ENCODE measurements around the gene PF4V1. TPM values are rescaled to one million over a fixed set of nuclear protein-coding genes. Genes with fewer than 3 reads are reported as not detected.

The PF4V1 gene
- total and polyA plus RNA-seq, 9 of the 15 experiments (the other 6 are each of a cell fraction or from before 2014, with no cell fraction given), result not detected

GRCh38 chr4:73839071-73839470 is 14.0 kb upstream of the PF4V1 start (continued):
- TF ChIP-seq DLX4 (CRISPR knock-in tag; IDR thresholded peaks at IDR 0.05) (no peak), RCOR1 (IDR thresholded peaks at IDR 0.05; ENCODE audit: borderline replicate concordance in 1 of 2, low read depth in 2 of 2, low read length in 2 of 2) (no peak), FOXP1 (CRISPR knock-in tag; IDR thresholded peaks at IDR 0.05) (no peak)

GRCh38 chr4:73839715-73840114 is 13.4 kb upstream of the PF4V1 start:
- no peaks in the 10 kb centered on the region for H3K79me2 ChIP-seq (ENCODE audit: control insufficient read depth, insufficient read depth, low read length)
- no peaks in the 10 kb centered on the region for H3K27me3 ChIP-seq (ENCODE audit: control insufficient read depth in 2 of 2, insufficient read depth in 2 of 2, low read length in 2 of 2)
- CTCF ChIA-PET (ENCODE audit: low intra/inter-chr PET ratio), result no interaction called here
- no peak overlapping the region for H3K9ac ChIP-seq (ENCODE audit: insufficient read depth in 1 of 2, low read depth in 2 of 2, low read length in 2 of 2)
- TF ChIP-seq DLX4 (CRISPR knock-in tag; IDR thresholded peaks at IDR 0.05), result no peak
- no peak for TF ChIP-seq PHF21A (IDR thresholded peaks at IDR 0.05; ENCODE audit: borderline replicate concordance, low read depth)
- no peak for TF ChIP-seq ZNF561 (CRISPR knock-in tag; conservative IDR thresholded peaks at IDR 0.05)
- TF ChIP-seq POU5F1 (IDR thresholded peaks at IDR 0.05; ENCODE audit: borderline replicate concordance, low read depth, low read length, partially characterized antibody), result no peak
- no peak for TF ChIP-seq NR2F6 (CRISPR knock-in tag; IDR thresholded peaks at IDR 0.05)
- TF ChIP-seq SAP30 (IDR thresholded peaks at IDR 0.05; ENCODE audit: borderline replicate concordance, insufficient read depth, low read depth, low read length, poor library complexity, severe bottlenecking), result no peak
- no peak for TF ChIP-seq SRSF1 (IDR thresholded peaks at IDR 0.05; ENCODE audit: low read depth, low read length)
- no peak for TF ChIP-seq KDM4B (IDR thresholded peaks at IDR 0.05; ENCODE audit: borderline replicate concordance in 2 of 2, low read depth in 1 of 2)
- no peak for TF ChIP-seq ZNF23 (CRISPR knock-in tag; IDR thresholded peaks at IDR 0.05)
- no peak for TF ChIP-seq ZFP1 (CRISPR knock-in tag; IDR thresholded peaks at IDR 0.05)
- no peak for TF ChIP-seq SAFB (IDR thresholded peaks at IDR 0.05; ENCODE audit: borderline replicate concordance, low read depth, low read length)
- no peak for TF ChIP-seq ETV5 (CRISPR knock-in tag; IDR thresholded peaks at IDR 0.05; ENCODE audit: low read depth)
- POLR2A ChIA-PET, result no interaction called here
- in situ Hi-C loops (cut with MboI), result no loop called here
- H2AFZ ChIP-seq (ENCODE audit: low read depth, low read length), result no peak overlapping the region
- H3K4me2 ChIP-seq (ENCODE audit: insufficient read depth, low read length), result no peak overlapping the region
- H3K36me3 ChIP-seq (ENCODE audit: control insufficient read depth, insufficient read depth, low read length), result no peaks in the 10 kb centered on the region
- H3K9me1 ChIP-seq (ENCODE audit: control insufficient read depth, insufficient read depth, low read length), result no peaks in the 10 kb centered on the region
- no TSS peak for BruUV-seq (replicated peaks)
- ATAC-seq, result no peak
- no peak overlapping the region for H3K4me3 ChIP-seq
- DNase-seq (ENCODE audit: extremely low read depth in 1 of 4, low spot score in 3 of 4), result no peak
- no peak overlapping the region for H3K27ac ChIP-seq (ENCODE audit: extremely low read depth, low read depth, low read length)
- peaks cover 0 to 2% of the 10 kb centered on the region in 2 experiments; a peak in 2 of 5 replicates for H3K4me1 ChIP-seq (replicated peaks in 1 of 2; ENCODE audit: control insufficient read depth in 2 of 2, insufficient read depth in 2 of 2, low read length in 2 of 2)
- FAIRE-seq, result no peak
- WGBS (ENCODE audit: insufficient coverage, low coverage, missing lambda C conversion rate), result 68% methylated on average over 3 of the region's 3 CpGs
- no peaks in the 10 kb centered on the region for H4K20me1 ChIP-seq (replicated peaks; ENCODE audit: control insufficient read depth, insufficient read depth, low read length)
- intact Hi-C loops (cut with micrococcal nuclease), result no loop called here
- H3K9me3 ChIP-seq (replicated peaks; ENCODE audit: control insufficient read depth, insufficient read depth, low read depth, low read length), result no peaks in the 10 kb centered on the region
